Heart left ventricle (tissue), 16 donors: Measurements from ENCODE around the gene HDAC5. TPM values are rescaled to one million over a fixed set of nuclear protein-coding genes. Genes with fewer than 3 reads are reported as not detected.
A peak's percentile ranks its signal among the peaks of the same experiment; 100 is the strongest.

Experiments
- ATAC-seq, 4 donors: fragments of 200-7000 bp; cut with Tn5 transposase; one replicate each; pipeline ENCODE4 v1.9.1; 2020 to 2022; ENCODE audit warnings: moderate library complexity in 4 of 4, mild to moderate bottlenecking in 3 of 4, moderate number of reproducible peaks in 1 of 4
- DNase-seq, 5 donors: peaks; one replicate each; pipeline ENCODE4 v3.0.0-alpha.2; 2020
- H3K27ac ChIP-seq, 12 donors: fragments of 200-600 bp; sonication (generic) in 4 of 12; one replicate each; pipeline versions ENCODE4 v1.5.0 to v1.8.0; 2016 to 2022; ENCODE audit warnings: mild to moderate bottlenecking in 2 of 12
- H3K27me3 ChIP-seq, 9 donors: fragments of 200-600 bp; sonication (generic) in 2 of 9; one replicate each; pipeline versions ENCODE4 v1.5.1 to v1.8.0; 2016 to 2022; ENCODE audit warnings: mild to moderate bottlenecking in 3 of 9
- H3K36me3 ChIP-seq, 9 donors: fragments of 200-600 bp; sonication (generic) in 2 of 9; one replicate each; pipeline versions ENCODE4 v1.5.0 to v1.8.0; 2018 to 2022; ENCODE audit warnings: mild to moderate bottlenecking in 2 of 9
- H3K4me1 ChIP-seq, 12 donors: fragments of 200-600 bp; sonication (generic) in 4 of 12; one replicate each; pipeline versions ENCODE4 v1.5.0 to v1.8.0; 2016 to 2022; ENCODE audit warnings: mild to moderate bottlenecking in 3 of 12
- H3K4me3 ChIP-seq, 12 donors: fragments of 200-600 bp; sonication (generic) in 4 of 12; one replicate each; pipeline versions ENCODE4 v1.5.0 to v1.8.0; 2017 to 2022; ENCODE audit warnings: mild to moderate bottlenecking in 9 of 12, moderate library complexity in 4 of 12
- H3K9me3 ChIP-seq, 12 donors: fragments of 200-600 bp; sonication (generic) in 4 of 12; one replicate each; pipeline versions ENCODE4 v1.5.0 to v1.8.0; 2016 to 2022; ENCODE audit warnings: mild to moderate bottlenecking in 1 of 12
- POLR2A ChIP-seq, 2 donors: fragments of 450-650 bp; IDR thresholded peaks; one replicate each; pipeline ENCODE4 v1.6.1; 2017; ENCODE audit warnings: antibody characterized with exemption in 2 of 2, mild to moderate bottlenecking in 2 of 2, moderate library complexity in 2 of 2
- WGBS, 4 donors: extraction: QIAGEN DNeasy Blood & Tissue Kit in 2 of 4; methylation state at CpG; one replicate each; pipeline versions ENCODE4 v1.1.5 to v1.1.7; 2013 to 2018; 5-methylcytosine and 5-hydroxymethylcytosine counted together
- intact Hi-C, 10 donors: fragments of 100-400 bp; cut with DNase I; formaldehyde crosslinking; loops; one replicate each; pipeline versions ENCODE4 v1.11.1 to v1.14.2; 2022
- polyA plus RNA-seq, 2 donors: library from polyadenylated mRNA; stranded (reverse); fragments of 200-250 nt; gene quantifications; one replicate each; pipeline ENCODE4 v1.2.3, GENCODE V29; 2013
- total RNA-seq, 9 donors: library from RNA; depleted of rRNA in 2 of 9; stranded (reverse); fragments of >200 nt in 2 of 9; fragmentation: NEBNext Ultra II Directional in 3 of 9; extraction: Animal tissue kit (Norgen Biotek cat#: 25700) in 3 of 9; gene quantifications; one replicate each; pipeline versions ENCODE4 v1.1.0 to v1.2.4, GENCODE V29; 2016 to 2023
- TF ChIP-seq, protein P1 (sequence below), 12 donors: fragments of 200-600 bp; sonication (generic) in 4 of 12; IDR thresholded peaks; one replicate each; pipeline versions ENCODE4 v1.5.0 to v1.8.0; 2018 to 2022; ENCODE audit warnings: antibody characterized with exemption in 12 of 12, mild to moderate bottlenecking in 5 of 12
- donor health status: ischemic (EF 13 %, LVEDD 7.1; RV severe dilation, severe dysfunction).
- donor health status: healthy with polysubstance abuse.
- donor health status: DM: no; HTN: yes; CAD: no.
- donor health status: DM: no; HTN: no; CAD: no.
- donor health status: ischemic (EF 25% LVEDD 6.9; RV normal size, moderate dysfunction).
- donor health status: ischemic (EF 25% LVEDD 5.7; RV mildly dilated, moderate dysfunction).
- donor health status: healthy.
- donor health status: DM: yes; HTN: yes; CAD: no.
- donor health status: ischemic (EF 35%, LVEDD 5.7; RV mildly dilated, moderate dysfunction).
- donor health status: nonischemic (EF 11% LVEDD 7.7; RV severe dilation, severe dysfunction).
- donor health status: DM: yes; HTN: yes; CAD: no.
- donor health status: PGD.
- donor health status: ischemic (EF 29% LVEDD 5.4; RV normal size, mild dysfunction).
- donor health status: nonischemic (EF 23%, LVEDD 6.1; RV moderate dilation, normal function).

Gene HDAC5
- total and polyA plus RNA-seq, 11 donors: 54.6 to 283 (median 70.1) TPM

- 79 to 88% (median 80%) methylated on average over 15 to 18 of the region's 18 CpGs for WGBS, 4 donors
- Histone ChIP-seq H3K4me3 (no peak overlapping the region), H3K27me3 (no peaks in the 10 kb centered on the region), H3K4me1 (peaks cover 0 to 23% (median 0%) of the 10 kb centered on the region in 12 donors), H3K36me3 (peaks cover 0 to 100% (median 94%) of the 10 kb centered on the region in 9 donors), H3K27ac (no peak overlapping the region), H3K9me3 (no peaks in the 10 kb centered on the region)
- TF ChIP-seq, protein P1, sequence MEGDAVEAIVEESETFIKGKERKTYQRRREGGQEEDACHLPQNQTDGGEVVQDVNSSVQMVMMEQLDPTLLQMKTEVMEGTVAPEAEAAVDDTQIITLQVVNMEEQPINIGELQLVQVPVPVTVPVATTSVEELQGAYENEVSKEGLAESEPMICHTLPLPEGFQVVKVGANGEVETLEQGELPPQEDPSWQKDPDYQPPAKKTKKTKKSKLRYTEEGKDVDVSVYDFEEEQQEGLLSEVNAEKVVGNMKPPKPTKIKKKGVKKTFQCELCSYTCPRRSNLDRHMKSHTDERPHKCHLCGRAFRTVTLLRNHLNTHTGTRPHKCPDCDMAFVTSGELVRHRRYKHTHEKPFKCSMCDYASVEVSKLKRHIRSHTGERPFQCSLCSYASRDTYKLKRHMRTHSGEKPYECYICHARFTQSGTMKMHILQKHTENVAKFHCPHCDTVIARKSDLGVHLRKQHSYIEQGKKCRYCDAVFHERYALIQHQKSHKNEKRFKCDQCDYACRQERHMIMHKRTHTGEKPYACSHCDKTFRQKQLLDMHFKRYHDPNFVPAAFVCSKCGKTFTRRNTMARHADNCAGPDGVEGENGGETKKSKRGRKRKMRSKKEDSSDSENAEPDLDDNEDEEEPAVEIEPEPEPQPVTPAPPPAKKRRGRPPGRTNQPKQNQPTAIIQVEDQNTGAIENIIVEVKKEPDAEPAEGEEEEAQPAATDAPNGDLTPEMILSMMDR (IDR thresholded peaks at IDR 0.05): no peak
- no peak for TF ChIP-seq POLR2A (IDR thresholded peaks at IDR 0.05)
- DNase-seq (peak in 1 of 5 donors; percentile 20), ATAC-seq (no peak)
- intact Hi-C loops: loop anchor here in 3 of 10 donors (2.0 to 10.0 kb wide), 3 partner anchors 15 to 45 kb away; partner anchors contain the start of gene HDAC5 (in 1 of the 3)
Measured at GRCh38 chr17:44079877-44080821, 43.3 kb downstream of the HDAC5 start.

DNA sequence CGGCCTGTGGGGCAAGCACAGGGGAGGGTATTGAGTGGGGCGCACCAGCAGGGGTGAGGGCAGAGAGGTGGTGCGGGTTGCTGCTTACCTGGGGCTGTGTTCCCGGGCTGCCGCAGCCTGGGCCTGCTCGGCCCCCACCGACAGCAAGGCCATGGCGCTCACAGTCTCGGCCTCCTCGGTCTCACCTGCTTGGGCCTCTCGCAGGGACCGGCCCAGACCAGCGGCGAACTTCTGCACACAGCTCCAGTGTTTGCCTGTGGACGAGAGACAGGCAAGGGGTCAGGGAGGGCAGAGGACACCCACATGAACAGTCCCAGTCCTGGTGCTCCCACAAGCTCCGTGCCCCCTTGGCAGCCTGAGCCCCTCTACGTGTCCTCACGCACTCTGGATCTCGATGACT lies 45.0 kb downstream of the HDAC5 start:
- intact Hi-C loops: loop anchor here in 2 of 10 donors (2.0 to 10.0 kb wide), 2 partner anchors 16 to 46 kb away; partner anchors contain the start of gene HDAC5 (in 1 of the 2)
- no peaks in the 10 kb centered on the region for H3K9me3 ChIP-seq
- no peak for ATAC-seq
- no peak overlapping the region for H3K27ac ChIP-seq
- 88 to 95% (median 90%) methylated on average over 18 to 19 of the region's 19 CpGs for WGBS, 4 donors
- no peak overlapping the region for H3K4me3 ChIP-seq
- H3K4me1 ChIP-seq: peaks cover 0 to 23% (median 0%) of the 10 kb centered on the region in 12 donors
- DNase-seq: no peak
- H3K36me3 ChIP-seq: peaks cover 0 to 96% (median 88%) of the 10 kb centered on the region in 9 donors
- H3K27me3 ChIP-seq: no peaks in the 10 kb centered on the region
- TF ChIP-seq, protein P1 (IDR thresholded peaks at IDR 0.05): no peak
- TF ChIP-seq POLR2A (IDR thresholded peaks at IDR 0.05): no peak

- peaks cover 0 to 23% (median 1%) of the 10 kb centered on the region in 12 donors for H3K4me1 ChIP-seq
- H3K27ac ChIP-seq: peak overlapping the region in 2 of 12 donors; percentile 17 to 56
- peaks cover 0 to 88% (median 83%) of the 10 kb centered on the region in 9 donors for H3K36me3 ChIP-seq
- H3K27me3 ChIP-seq: no peaks in the 10 kb centered on the region
- TF ChIP-seq POLR2A (IDR thresholded peaks at IDR 0.05): no peak
- TF ChIP-seq, protein P1 (IDR thresholded peaks at IDR 0.05): no peak
- WGBS, 4 donors: 67 to 78% (median 72%) methylated on average over 3 to 4 of the region's 4 CpGs
- intact Hi-C loops: loop anchor here in 1 of 10 donors (10.0 kb wide), 1 partner anchor 47 kb away; the partner anchor contains the start of gene HDAC5
- H3K4me3 ChIP-seq: no peak overlapping the region
- DNase-seq (peak in 1 of 5 donors; percentile 59), ATAC-seq (peak in 3 of 4 donors; percentile 3 to 15 (median 13))
- no peaks in the 10 kb centered on the region for H3K9me3 ChIP-seq
Measured at GRCh38 chr17:44077595-44077909, 45.9 kb downstream of the HDAC5 start.
